ENCODE data around the gene CNIH3.

Gene CNIH3

DNA sequence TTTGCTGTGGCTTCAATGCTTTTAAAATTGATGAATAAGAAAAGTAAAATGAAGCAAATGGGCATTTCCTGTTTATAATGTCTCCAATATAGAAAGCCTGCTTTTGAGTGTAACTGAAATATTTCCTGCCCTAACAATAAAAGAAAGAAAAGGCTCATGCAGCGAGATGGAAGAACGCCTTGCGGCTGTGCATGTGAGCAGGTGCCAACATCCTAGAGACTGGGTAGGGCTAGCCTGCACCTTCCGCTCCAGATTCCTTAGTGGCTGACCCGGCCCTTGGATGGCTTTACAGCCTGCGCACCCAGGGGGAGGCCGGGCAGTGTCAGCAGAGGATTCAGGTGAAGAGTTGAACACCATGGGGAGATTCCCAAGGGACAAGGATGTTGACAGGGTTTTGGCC is 21.8 kb downstream of the CNIH3 start:
- TF ChIP-seq, protein P1, sequence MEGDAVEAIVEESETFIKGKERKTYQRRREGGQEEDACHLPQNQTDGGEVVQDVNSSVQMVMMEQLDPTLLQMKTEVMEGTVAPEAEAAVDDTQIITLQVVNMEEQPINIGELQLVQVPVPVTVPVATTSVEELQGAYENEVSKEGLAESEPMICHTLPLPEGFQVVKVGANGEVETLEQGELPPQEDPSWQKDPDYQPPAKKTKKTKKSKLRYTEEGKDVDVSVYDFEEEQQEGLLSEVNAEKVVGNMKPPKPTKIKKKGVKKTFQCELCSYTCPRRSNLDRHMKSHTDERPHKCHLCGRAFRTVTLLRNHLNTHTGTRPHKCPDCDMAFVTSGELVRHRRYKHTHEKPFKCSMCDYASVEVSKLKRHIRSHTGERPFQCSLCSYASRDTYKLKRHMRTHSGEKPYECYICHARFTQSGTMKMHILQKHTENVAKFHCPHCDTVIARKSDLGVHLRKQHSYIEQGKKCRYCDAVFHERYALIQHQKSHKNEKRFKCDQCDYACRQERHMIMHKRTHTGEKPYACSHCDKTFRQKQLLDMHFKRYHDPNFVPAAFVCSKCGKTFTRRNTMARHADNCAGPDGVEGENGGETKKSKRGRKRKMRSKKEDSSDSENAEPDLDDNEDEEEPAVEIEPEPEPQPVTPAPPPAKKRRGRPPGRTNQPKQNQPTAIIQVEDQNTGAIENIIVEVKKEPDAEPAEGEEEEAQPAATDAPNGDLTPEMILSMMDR (conservative IDR thresholded peaks at IDR 0.05; ENCODE audit: control insufficient read depth, insufficient read depth, low read depth, low read length), result no peak
- no peak overlapping the region for H3K4me3 ChIP-seq (ENCODE audit: control insufficient read depth, low read depth, low read length)
- no peak for DNase-seq (ENCODE audit: low read depth)

DNA sequence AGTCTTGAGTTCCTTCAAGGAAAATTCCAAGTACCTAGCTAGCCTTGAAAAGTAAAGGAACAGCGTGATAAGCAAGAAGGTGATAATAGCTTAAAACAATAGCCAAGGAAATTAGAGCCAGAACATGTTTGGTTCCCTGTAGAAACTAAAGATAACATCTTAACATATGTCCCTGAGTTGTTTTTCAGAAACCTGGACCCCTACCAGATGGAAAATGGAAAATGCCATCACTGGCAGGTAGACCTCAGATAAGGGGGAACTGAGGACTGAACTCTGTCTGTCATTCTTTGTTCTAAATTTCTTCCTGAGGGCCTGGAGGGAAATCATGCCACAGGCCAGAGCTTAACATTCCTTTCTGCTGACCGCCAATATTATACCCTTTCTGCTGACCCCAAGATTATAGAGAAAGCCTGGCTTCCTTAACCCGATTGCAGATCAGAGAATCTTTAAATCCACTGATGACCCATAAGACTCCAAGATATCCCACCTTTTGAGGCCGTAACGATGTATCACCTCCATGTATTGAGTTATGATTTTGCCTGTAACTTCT is 23.4 kb downstream of the CNIH3 start:
- TF ChIP-seq, protein P1 (conservative IDR thresholded peaks at IDR 0.05; ENCODE audit: control insufficient read depth, insufficient read depth, low read depth, low read length), result no peak
- no peak overlapping the region for H3K4me3 ChIP-seq (ENCODE audit: control insufficient read depth, low read depth, low read length)
- DNase-seq (ENCODE audit: low read depth), result no peak

DNA sequence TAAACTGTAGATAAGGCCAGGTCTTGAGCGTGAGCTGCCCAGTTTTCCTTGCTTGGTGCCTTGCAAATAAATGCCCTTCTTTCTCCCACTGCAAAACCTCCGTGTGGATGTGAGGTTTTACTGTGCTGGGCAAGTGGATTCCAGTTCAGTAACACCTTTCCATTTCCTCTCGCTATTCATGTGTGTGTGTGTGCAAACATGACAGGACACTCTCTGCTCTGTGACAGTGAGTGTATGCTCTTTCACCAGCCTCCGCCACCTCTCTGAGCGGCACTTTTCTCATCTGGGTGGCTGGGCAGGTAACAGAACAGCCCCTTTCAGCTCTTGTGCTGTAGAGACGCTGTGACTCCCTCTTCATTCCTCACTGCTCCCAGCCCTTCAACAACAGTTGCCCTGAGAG is 23.9 kb downstream of the CNIH3 start:
- no peak for DNase-seq (ENCODE audit: low read depth)
- TF ChIP-seq, protein P1 (conservative IDR thresholded peaks at IDR 0.05; ENCODE audit: control insufficient read depth, insufficient read depth, low read depth, low read length), result no peak
- H3K4me3 ChIP-seq (ENCODE audit: control insufficient read depth, low read depth, low read length), result no peak overlapping the region

DNA sequence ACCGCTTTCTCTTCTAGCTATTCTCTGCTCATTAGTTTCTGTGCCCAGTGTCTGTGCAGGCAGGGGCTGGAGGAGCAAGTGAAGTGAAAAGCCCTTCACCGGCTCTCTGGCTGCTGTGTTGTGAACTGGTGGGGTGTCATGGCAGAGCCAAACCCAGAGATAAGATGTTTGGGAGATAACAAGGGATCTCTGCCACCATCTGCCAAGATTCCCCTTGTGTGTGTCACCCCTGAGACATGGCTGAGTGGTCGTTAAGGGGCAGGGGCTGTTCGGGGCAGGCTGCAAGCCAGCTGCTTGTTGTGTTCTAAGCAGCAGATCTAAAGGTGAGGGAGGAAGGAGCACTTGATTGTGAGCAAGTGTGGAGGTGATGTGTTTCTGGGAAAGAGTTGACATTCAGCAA is 24.5 kb downstream of the CNIH3 start:
- no peak for DNase-seq (ENCODE audit: low read depth)

DNA sequence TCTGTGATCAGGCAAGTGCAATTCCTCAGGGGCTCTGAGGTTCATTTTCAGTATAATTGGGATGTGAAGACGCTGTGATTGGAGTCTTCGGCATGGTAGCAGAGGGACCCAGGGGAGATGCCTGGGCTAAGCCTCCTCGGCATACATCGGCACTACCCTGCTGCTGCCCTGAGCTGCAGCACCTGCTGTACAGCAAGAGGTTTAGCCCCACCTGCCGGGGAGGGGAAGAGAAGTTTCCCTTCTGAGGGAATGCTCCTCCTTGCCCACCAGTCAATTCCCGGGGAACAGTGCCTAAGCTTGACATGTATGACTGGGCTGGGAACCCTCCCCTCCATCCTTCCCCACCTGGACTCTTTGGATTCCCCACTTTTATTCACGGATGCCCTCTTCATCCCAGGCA is 24.9 kb downstream of the CNIH3 start:
- DNase-seq (ENCODE audit: low read depth), result no peak
- TF ChIP-seq, protein P1 (conservative IDR thresholded peaks at IDR 0.05; ENCODE audit: control insufficient read depth, insufficient read depth, low read depth, low read length), result no peak
- H3K4me3 ChIP-seq (ENCODE audit: control insufficient read depth, low read depth, low read length), result no peak overlapping the region

More for the DNA sequence above, 24.5 kb downstream of the CNIH3 start:
- H3K4me3 ChIP-seq (ENCODE audit: control insufficient read depth, low read depth, low read length), result no peak overlapping the region
- TF ChIP-seq, protein P1 (conservative IDR thresholded peaks at IDR 0.05; ENCODE audit: control insufficient read depth, insufficient read depth, low read depth, low read length), result no peak

DNA sequence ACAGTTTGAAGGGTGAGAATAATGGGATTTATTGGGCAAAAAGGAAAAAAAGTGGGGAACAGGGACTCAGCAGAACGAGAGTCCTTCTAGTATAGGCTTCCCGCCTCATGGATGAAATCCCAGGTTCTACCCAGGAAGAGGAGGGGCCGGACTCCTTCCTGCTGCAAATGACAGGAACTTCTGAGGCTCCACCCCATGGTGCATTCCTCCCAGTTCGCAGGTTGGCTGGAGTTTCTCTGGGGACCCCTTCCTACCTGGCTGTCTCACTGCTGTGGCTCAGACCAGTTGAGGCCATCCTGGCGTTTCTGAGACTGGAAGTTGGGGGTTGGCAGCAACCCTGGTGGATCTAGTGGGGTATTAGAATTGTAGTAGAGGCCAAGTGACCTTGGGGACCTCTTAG is 27.5 kb downstream of the CNIH3 start:
- no peak overlapping the region for H3K4me3 ChIP-seq (ENCODE audit: control insufficient read depth, low read depth, low read length)
- DNase-seq (ENCODE audit: low read depth), result no peak
- TF ChIP-seq, protein P1 (conservative IDR thresholded peaks at IDR 0.05; ENCODE audit: control insufficient read depth, insufficient read depth, low read depth, low read length), result no peak
